ENCODE measurements around the gene GLCE.
"Not testable (repeated sequence)": the region's sequence is repeated elsewhere in the genome, so short reads cannot be mapped to it uniquely, and the experiment has no call there.

GLCE gene

GRCh38 chr15:69289342-69290146 is 129.1 kb downstream of the GLCE start:
- no peak for DNase-seq (ENCODE audit: low read depth)
- H3K4me3 ChIP-seq (ENCODE audit: low read depth, low read length), result no peak overlapping the region

GRCh38 chr15:69290346-69291164 is 130.1 kb downstream of the GLCE start:
- no peak overlapping the region for H3K4me3 ChIP-seq (ENCODE audit: low read depth, low read length)
- no peak for DNase-seq (ENCODE audit: low read depth)

- H3K4me3 ChIP-seq (ENCODE audit: low read depth, low read length); DNase-seq (ENCODE audit: low read depth): not testable (repeated sequence)
Observed at GRCh38 chr15:69291651-69292050, 131.2 kb downstream of the GLCE start.

GRCh38 chr15:69292826-69293420 is 132.5 kb downstream of the GLCE start:
- no peak for DNase-seq (ENCODE audit: low read depth)
- no peak overlapping the region for H3K4me3 ChIP-seq (ENCODE audit: low read depth, low read length)

- no peak overlapping the region for H3K4me3 ChIP-seq (ENCODE audit: low read depth, low read length)
- no peak for DNase-seq (ENCODE audit: low read depth)
Observed at GRCh38 chr15:69293741-69294615, 133.5 kb downstream of the GLCE start.

GRCh38 chr15:69296606-69297005 is 136.2 kb downstream of the GLCE start:
- no peak overlapping the region for H3K4me3 ChIP-seq (ENCODE audit: low read depth, low read length)
- no peak for DNase-seq (ENCODE audit: low read depth)

- no peak overlapping the region for H3K4me3 ChIP-seq (ENCODE audit: low read depth, low read length)
- DNase-seq (ENCODE audit: low read depth), result no peak
Observed at GRCh38 chr15:69297642-69298353, 137.4 kb downstream of the GLCE start.

GRCh38 chr15:69298354-69298696 is 137.9 kb downstream of the GLCE start:
- H3K4me3 ChIP-seq (ENCODE audit: low read depth, low read length), result peak overlapping the region; percentile 52

GRCh38 chr15:69298697-69299441 is 138.4 kb downstream of the GLCE start, which contains the start of gene PAQR5:
Gene PAQR5 (plus strand): TSS chr15:69298912. CDS start chr15:69360081, 61,169 bp downstream.
- peak within 1 kb of the TSS; percentile 52 for H3K4me3 ChIP-seq (ENCODE audit: low read depth, low read length)
- no peak for DNase-seq (ENCODE audit: low read depth)

More at GRCh38 chr15:69298354-69298696, 137.9 kb downstream of the GLCE start:
- no peak for DNase-seq (ENCODE audit: low read depth)

- no peak for DNase-seq (ENCODE audit: low read depth)
- H3K4me3 ChIP-seq (ENCODE audit: low read depth, low read length), result peak overlapping the region; percentile 52
Observed at GRCh38 chr15:69299451-69299886, 139.0 kb downstream of the GLCE start.

- no peak overlapping the region for H3K4me3 ChIP-seq (ENCODE audit: low read depth, low read length)
- DNase-seq (ENCODE audit: low read depth), result no peak
Observed at GRCh38 chr15:69299943-69300588, 139.6 kb downstream of the GLCE start.

- DNase-seq (ENCODE audit: low read depth); H3K4me3 ChIP-seq (ENCODE audit: low read depth, low read length): not testable (repeated sequence)
Observed at GRCh38 chr15:69301101-69301500, 140.7 kb downstream of the GLCE start.

GRCh38 chr15:69302087-69302486 is 141.7 kb downstream of the GLCE start:
- H3K4me3 ChIP-seq (ENCODE audit: low read depth, low read length); DNase-seq (ENCODE audit: low read depth): not testable (repeated sequence)

- no peak overlapping the region for H3K4me3 ChIP-seq (ENCODE audit: low read depth, low read length)
- DNase-seq (ENCODE audit: low read depth), result no peak
Observed at GRCh38 chr15:69302929-69303328, 142.5 kb downstream of the GLCE start.

- H3K4me3 ChIP-seq (ENCODE audit: low read depth, low read length), result no peak overlapping the region
- DNase-seq (ENCODE audit: low read depth), result no peak
Observed at GRCh38 chr15:69303337-69304181, 143.1 kb downstream of the GLCE start.

GRCh38 chr15:69304182-69304545 is 143.7 kb downstream of the GLCE start:
- peak; percentile 85 for DNase-seq (ENCODE audit: low read depth)
- H3K4me3 ChIP-seq (ENCODE audit: low read depth, low read length), result no peak overlapping the region

Data from skeletal muscle cell (primary cell).